Mesothelial cell of epicardium (in vitro differentiated cells): ENCODE data around the gene CAMK2N1. TPM values are rescaled to one million over a fixed set of nuclear protein-coding genes. Genes with fewer than 3 reads are reported as not detected.

Experiments used
- DNase-seq, 2 experiments: peaks; one replicate each; pipeline ENCODE4 v3.0.0; 2021; ENCODE audit warnings: low spot score in 2 of 2; ENCODE audit not compliant: unreplicated experiment in 2 of 2
- H3K27ac Mint-ChIP-seq: 2 replicates; pipeline ENCODE4 v1.8.0; 2021; ENCODE audit warnings: mixed read lengths
- H3K27me3 Mint-ChIP-seq: 2 replicates; pipeline ENCODE4 v1.8.0; 2021; ENCODE audit warnings: low read depth, mixed read lengths
- H3K36me3 Mint-ChIP-seq: 2 replicates; pipeline ENCODE4 v1.8.0; 2021; ENCODE audit warnings: mixed read lengths
- H3K4me1 Mint-ChIP-seq: 2 replicates; pipeline ENCODE4 v1.8.0; 2021; ENCODE audit warnings: mixed read lengths
- H3K4me3 Mint-ChIP-seq: 2 replicates; pipeline ENCODE4 v1.8.0; 2021; ENCODE audit warnings: mild to moderate bottlenecking, moderate library complexity, mixed read lengths
- H3K9me3 Mint-ChIP-seq: 2 replicates; pipeline ENCODE4 v1.8.0; 2021; ENCODE audit warnings: mixed read lengths
- CTCF ChIP-seq: fragments of 200-600 bp; sonication (generic); IDR thresholded peaks from one replicate; pipeline ENCODE4 v1.5.0; 2021; ENCODE audit warnings: antibody characterized with exemption; ENCODE audit not compliant: unreplicated experiment
- total RNA-seq: library from RNA; stranded (reverse); gene quantifications from 3 replicates; pipeline ENCODE4 v1.2.1, GENCODE V29; 2021

The CAMK2N1 gene
- total RNA-seq, 1 donor from 2014 or later, result 29.1 TPM

GRCh38 chr1:20454004-20454403 lies 32.0 kb downstream of the CAMK2N1 start:
- Mint-ChIP-seq H3K4me1 (no peaks in the 10 kb centered on the region), H3K36me3 (no peaks in the 10 kb centered on the region), H3K9me3 (no peaks in the 10 kb centered on the region), H3K27ac (no peak overlapping the region), H3K4me3 (no peak overlapping the region), H3K27me3 (peaks cover 40% of the 10 kb centered on the region)
- DNase-seq, result no peak
- TF ChIP-seq CTCF, result no peak

DNA sequence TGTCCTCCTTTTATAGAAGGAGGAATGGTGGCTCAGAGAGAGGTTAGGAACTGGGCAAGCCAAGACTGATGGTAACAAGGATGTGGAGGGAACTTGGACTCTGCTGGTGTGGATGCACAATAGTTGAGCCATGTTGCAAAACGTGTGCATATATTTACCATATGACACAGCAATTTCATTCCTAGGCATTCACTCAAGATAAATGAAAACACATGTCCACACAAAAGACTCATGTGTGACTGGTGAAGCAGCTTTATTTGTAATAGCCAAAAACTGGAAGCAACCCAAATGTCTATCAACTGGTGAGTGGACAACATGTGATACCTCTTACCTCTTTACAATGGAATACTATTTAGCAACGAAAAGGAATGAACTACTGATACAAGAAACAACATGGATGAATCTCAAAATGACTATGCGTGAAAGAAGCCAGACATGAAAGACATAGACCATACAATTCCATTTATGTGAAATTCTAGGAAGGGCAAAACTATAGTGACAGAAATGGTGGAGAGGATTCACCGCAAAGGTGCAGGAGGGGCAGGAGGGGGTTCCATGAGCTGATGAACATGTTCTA lies 36.2 kb downstream of the CAMK2N1 start:
- Mint-ChIP-seq H3K27me3 (peaks cover 40% of the 10 kb centered on the region), H3K36me3 (no peaks in the 10 kb centered on the region)
- no peak for DNase-seq

DNA sequence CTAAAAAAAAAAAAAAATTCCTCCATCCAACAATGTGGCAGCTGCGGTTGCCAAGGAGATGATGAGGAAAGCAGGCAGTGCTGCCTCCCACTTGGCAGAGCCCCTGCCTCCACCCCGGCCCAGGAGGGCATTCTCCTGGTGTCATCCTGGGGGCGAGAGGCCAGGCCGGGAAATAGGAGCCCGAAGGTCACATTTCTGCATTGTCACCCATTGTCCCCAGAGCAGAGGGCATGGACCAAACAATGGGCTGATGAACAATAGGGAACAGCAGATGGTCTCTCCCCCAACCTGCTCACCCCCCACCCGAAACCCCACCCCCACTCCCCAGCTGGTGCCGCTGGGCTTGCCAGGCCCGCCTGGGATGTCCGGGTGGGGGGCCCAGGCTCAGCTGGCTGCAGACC lies 37.3 kb downstream of the CAMK2N1 start:
- no peak overlapping the region for H3K4me3 Mint-ChIP-seq
- no peaks in the 10 kb centered on the region for H3K4me1 Mint-ChIP-seq
- TF ChIP-seq CTCF, result no peak
- no peak for DNase-seq
- peaks cover 40% of the 10 kb centered on the region for H3K27me3 Mint-ChIP-seq
- H3K36me3 Mint-ChIP-seq, result no peaks in the 10 kb centered on the region
- H3K9me3 Mint-ChIP-seq, result no peaks in the 10 kb centered on the region
- H3K27ac Mint-ChIP-seq, result no peak overlapping the region

More for the DNA sequence above, 36.2 kb downstream of the CAMK2N1 start:
- no peak for TF ChIP-seq CTCF
- no peak overlapping the region for H3K27ac Mint-ChIP-seq
- no peaks in the 10 kb centered on the region for H3K9me3 Mint-ChIP-seq
- no peaks in the 10 kb centered on the region for H3K4me1 Mint-ChIP-seq
- no peak overlapping the region for H3K4me3 Mint-ChIP-seq

DNA sequence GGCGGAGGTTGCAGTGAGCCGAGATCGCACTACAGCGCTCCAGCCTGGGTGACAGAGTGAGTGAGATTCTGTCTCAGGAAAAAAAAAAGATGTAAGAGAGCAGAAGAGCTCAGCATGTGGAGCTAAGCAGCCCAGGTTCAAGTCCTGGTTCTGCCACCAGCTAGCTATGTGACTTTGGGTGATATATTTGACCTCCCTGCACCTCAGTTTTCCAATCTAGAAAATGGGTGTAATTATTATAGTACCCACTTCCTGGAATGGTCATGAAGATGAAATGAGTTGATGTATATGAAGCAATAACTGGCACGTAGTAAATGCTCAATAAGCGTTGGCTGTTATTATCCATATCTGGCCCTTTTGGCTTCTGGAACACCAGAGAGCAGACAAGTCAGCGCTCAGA lies 38.2 kb downstream of the CAMK2N1 start:
- no peak for TF ChIP-seq CTCF
- Mint-ChIP-seq H3K36me3 (no peaks in the 10 kb centered on the region), H3K4me3 (no peak overlapping the region), H3K4me1 (no peaks in the 10 kb centered on the region), H3K27ac (no peak overlapping the region), H3K27me3 (peaks cover 40% of the 10 kb centered on the region), H3K9me3 (no peaks in the 10 kb centered on the region)
- no peak for DNase-seq

GRCh38 chr1:20446796-20447195 lies 39.2 kb downstream of the CAMK2N1 start:
- H3K4me3 Mint-ChIP-seq, result no peak overlapping the region
- H3K36me3 Mint-ChIP-seq, result no peaks in the 10 kb centered on the region
- H3K27me3 Mint-ChIP-seq, result peaks cover 37% of the 10 kb centered on the region
- no peak overlapping the region for H3K27ac Mint-ChIP-seq
- TF ChIP-seq CTCF, result no peak
- H3K4me1 Mint-ChIP-seq, result no peaks in the 10 kb centered on the region
- no peak for DNase-seq
- no peaks in the 10 kb centered on the region for H3K9me3 Mint-ChIP-seq

GRCh38 chr1:20445956-20446355 lies 40.1 kb downstream of the CAMK2N1 start:
- no peak for DNase-seq
- no peaks in the 10 kb centered on the region for H3K4me1 Mint-ChIP-seq
- H3K9me3 Mint-ChIP-seq, result no peaks in the 10 kb centered on the region
- H3K4me3 Mint-ChIP-seq, result no peak overlapping the region
- peaks cover 34% of the 10 kb centered on the region for H3K27me3 Mint-ChIP-seq
- TF ChIP-seq CTCF, result no peak
- H3K27ac Mint-ChIP-seq, result no peak overlapping the region
- H3K36me3 Mint-ChIP-seq, result no peaks in the 10 kb centered on the region
